Thymus (tissue), 11 donors: ENCODE results near the gene KLC4. TPM values are rescaled to one million over a fixed set of nuclear protein-coding genes. Genes with fewer than 3 reads are reported as not detected.
"Not testable (repeated sequence)": the region's sequence is repeated elsewhere in the genome, so short reads cannot be mapped to it uniquely, and the experiment has no call there.

Source experiments
- DNase-seq, 9 donors: peaks; one replicate each; pipeline ENCODE4 v3.0.0-alpha.2; 2013; ENCODE audit warnings: low spot score in 9 of 9, low read depth in 6 of 9, missing footprints in 1 of 9
- H3K27ac ChIP-seq, 2 donors: one replicate each; pipeline ENCODE4 v1.5.1; 2013; ENCODE audit warnings: control low read depth in 1 of 2, low read depth in 1 of 2, low read length in 1 of 2, mild to moderate bottlenecking in 1 of 2, moderate library complexity in 1 of 2
- H3K27me3 ChIP-seq, 2 donors: one replicate each; pipeline ENCODE4 v1.5.1; 2013; ENCODE audit warnings: low read length in 1 of 2; ENCODE audit not compliant: control insufficient read depth in 2 of 2, insufficient read depth in 1 of 2
- H3K36me3 ChIP-seq, 2 donors: one replicate each; pipeline ENCODE4 v1.5.1; 2013; ENCODE audit warnings: low read length in 1 of 2, mild to moderate bottlenecking in 1 of 2, moderate library complexity in 1 of 2; ENCODE audit not compliant: control insufficient read depth in 2 of 2, insufficient read depth in 2 of 2
- H3K4me1 ChIP-seq, 2 donors: one replicate each; pipeline ENCODE4 v1.5.1; 2013; ENCODE audit warnings: low read length in 2 of 2; ENCODE audit not compliant: control insufficient read depth in 2 of 2, insufficient read depth in 2 of 2
- H3K4me3 ChIP-seq, 2 donors: one replicate each; pipeline ENCODE4 v1.5.1; 2013; ENCODE audit warnings: low read length in 2 of 2, control low read depth in 1 of 2, mild to moderate bottlenecking in 1 of 2
- H3K9me3 ChIP-seq, 2 donors: one replicate each; pipeline ENCODE4 v1.5.1; 2013; ENCODE audit warnings: low read length in 1 of 2, mild to moderate bottlenecking in 1 of 2; ENCODE audit not compliant: control insufficient read depth in 2 of 2, insufficient read depth in 1 of 2
- WGBS: extraction: QIAGEN DNeasy Blood & Tissue Kit; methylation state at CpG from one replicate; pipeline ENCODE4 v1.1.7; 2013; 5-methylcytosine and 5-hydroxymethylcytosine counted together
- polyA plus RNA-seq: library from polyadenylated mRNA; stranded (reverse); fragments of 200-250 nt; gene quantifications from one replicate; pipeline ENCODE4 v1.2.3, GENCODE V29; 2013
- total RNA-seq: library from RNA; stranded (reverse); fragments of 120-200 nt; gene quantifications from one replicate; pipeline ENCODE4 v1.2.4, GENCODE V29; 2013
- donor health status: healthy.

Gene KLC4
- total and polyA plus RNA-seq, 2 donors, result 20.3 to 27.1 TPM

GRCh38 chr6:43075670-43076463 lies 16.4 kb downstream of the KLC4 start, which contains the start of gene PTK7:
Gene PTK7 (plus strand): TSS chr6:43076314. CDS start chr6:43076489, 175 bp downstream.
- peaks cover 14 to 17% of the 10 kb centered on the region in 2 donors for H3K36me3 ChIP-seq
- WGBS, result 6% methylated on average over 60 of the region's 60 CpGs
- peaks cover 15 to 60% of the 10 kb centered on the region in 2 donors for H3K4me1 ChIP-seq
- peak within 1 kb of the TSS; percentile 92 to 96 for H3K4me3 ChIP-seq
- H3K9me3 ChIP-seq, result no peaks in the 10 kb centered on the region
- DNase-seq, result peak in 7 of 9 donors; percentile 67 to 89 (median 77)
- H3K27ac ChIP-seq, result peak within 1 kb of the TSS; percentile 71 to 87
- peaks cover 0 to 2% of the 10 kb centered on the region in 2 donors for H3K27me3 ChIP-seq

- Histone ChIP-seq H3K4me1 (peaks cover 16 to 56% of the 10 kb centered on the region in 2 donors), H3K27me3 (peaks cover 0 to 2% of the 10 kb centered on the region in 2 donors), H3K27ac (peak overlapping the region; percentile 71 to 86), H3K9me3 (no peaks in the 10 kb centered on the region), H3K4me3 (peak overlapping the region; percentile 92 to 96), H3K36me3 (peaks cover 12 to 14% of the 10 kb centered on the region in 2 donors)
- DNase-seq, result peak in 2 of 9 donors; percentile 39 to 47
- WGBS, result 1% methylated on average over 72 of the region's 72 CpGs
Observed at GRCh38 chr6:43076464-43077332, 17.3 kb downstream of the KLC4 start.

GRCh38 chr6:43077333-43077809 lies 17.9 kb downstream of the KLC4 start:
- peak overlapping the region; percentile 92 to 96 for H3K4me3 ChIP-seq
- peaks cover 0 to 2% of the 10 kb centered on the region in 2 donors for H3K27me3 ChIP-seq
- 66% methylated on average over 8 of the region's 8 CpGs for WGBS
- peaks cover 6 to 12% of the 10 kb centered on the region in 2 donors for H3K36me3 ChIP-seq
- no peak for DNase-seq
- no peaks in the 10 kb centered on the region for H3K9me3 ChIP-seq
- H3K27ac ChIP-seq, result peak overlapping the region in 1 of 2 donors; percentile 36
- peaks cover 19 to 56% of the 10 kb centered on the region in 2 donors for H3K4me1 ChIP-seq

GRCh38 chr6:43077981-43078511 lies 18.6 kb downstream of the KLC4 start:
- H3K4me3 ChIP-seq, result peak overlapping the region in 1 of 2 donors; percentile 96
- H3K27ac ChIP-seq, result peak overlapping the region in 1 of 2 donors; percentile 36
- no peak for DNase-seq
- H3K4me1 ChIP-seq, result peaks cover 19 to 58% of the 10 kb centered on the region in 2 donors
- H3K36me3 ChIP-seq, result peaks cover 4 to 7% of the 10 kb centered on the region in 2 donors
- peaks cover 0 to 2% of the 10 kb centered on the region in 2 donors for H3K27me3 ChIP-seq
- H3K9me3 ChIP-seq, result no peaks in the 10 kb centered on the region
- WGBS, result 99% methylated on average over 6 of the region's 6 CpGs

- no peak for DNase-seq
- H3K27ac ChIP-seq, result no peak overlapping the region
- peaks cover 19 to 65% of the 10 kb centered on the region in 2 donors for H3K4me1 ChIP-seq
- WGBS, result 100% methylated on average over 2 of the region's 2 CpGs
- peaks cover 2 to 4% of the 10 kb centered on the region in 2 donors for H3K36me3 ChIP-seq
- H3K4me3 ChIP-seq, result no peak overlapping the region
- peaks cover 0 to 2% of the 10 kb centered on the region in 2 donors for H3K27me3 ChIP-seq
- no peaks in the 10 kb centered on the region for H3K9me3 ChIP-seq
Observed at GRCh38 chr6:43078691-43079090, 19.3 kb downstream of the KLC4 start.

- no peak overlapping the region for H3K27ac ChIP-seq
- no peak for DNase-seq
- peaks cover 0 to 3% of the 10 kb centered on the region in 2 donors for H3K36me3 ChIP-seq
- H3K4me1 ChIP-seq, result peaks cover 13 to 52% of the 10 kb centered on the region in 2 donors
- H3K27me3 ChIP-seq, result peaks cover 0 to 2% of the 10 kb centered on the region in 2 donors
- 98% methylated on average over 4 of the region's 4 CpGs for WGBS
- no peaks in the 10 kb centered on the region for H3K9me3 ChIP-seq
- no peak overlapping the region for H3K4me3 ChIP-seq
Observed at GRCh38 chr6:43081043-43081442, 21.6 kb downstream of the KLC4 start.

- not testable (repeated sequence) for H3K36me3 ChIP-seq, H3K9me3 ChIP-seq, H3K27me3 ChIP-seq, H3K4me3 ChIP-seq
- H3K27ac ChIP-seq, result peak overlapping the region in 1 of 2 donors; percentile 65
- WGBS, result 63% methylated on average over 9 of the region's 9 CpGs
- H3K4me1 ChIP-seq, result peaks cover 14 to 60% of the 10 kb centered on the region in 2 donors
- DNase-seq, result peak in 1 of 9 donors; percentile 49
Observed at GRCh38 chr6:43081922-43082321, 22.5 kb downstream of the KLC4 start.

GRCh38 chr6:43082806-43083655 lies 23.6 kb downstream of the KLC4 start:
- no peak overlapping the region for H3K4me3 ChIP-seq
- 89% methylated on average over 13 of the region's 13 CpGs for WGBS
- DNase-seq, result no peak
- H3K4me1 ChIP-seq, result peaks cover 8 to 57% of the 10 kb centered on the region in 2 donors
- no peaks in the 10 kb centered on the region for H3K9me3 ChIP-seq
- peaks cover 0 to 3% of the 10 kb centered on the region in 2 donors for H3K36me3 ChIP-seq
- H3K27me3 ChIP-seq, result no peaks in the 10 kb centered on the region
- H3K27ac ChIP-seq, result no peak overlapping the region
